Right lung (tissue), 5 donors: ENCODE data around the gene BEX3. TPM values are rescaled to one million over a fixed set of nuclear protein-coding genes. Genes with fewer than 3 reads are reported as not detected.
"Not testable (repeated sequence)": the region's sequence is repeated elsewhere in the genome, so short reads cannot be mapped to it uniquely, and the experiment has no call there.

ENCODE experiments used
- DNase-seq, 2 donors: peaks; one replicate each; pipeline ENCODE4 v3.0.0-alpha.2; 2013
- polyA plus RNA-seq, 5 donors: library from polyadenylated mRNA; unstranded; fragments of 120-200 nt; gene quantifications; one replicate each; pipeline versions ENCODE4 v1.2.1 to v1.2.3, GENCODE V29; 2013; ENCODE audit warnings: inconsistent platforms in 1 of 5, low replicate concordance in 1 of 5; ENCODE audit not compliant: insufficient read length in 5 of 5, insufficient read depth in 1 of 5

The BEX3 gene
- polyA plus RNA-seq, 5 donors = 389 to 436 (median 421) TPM

DNA sequence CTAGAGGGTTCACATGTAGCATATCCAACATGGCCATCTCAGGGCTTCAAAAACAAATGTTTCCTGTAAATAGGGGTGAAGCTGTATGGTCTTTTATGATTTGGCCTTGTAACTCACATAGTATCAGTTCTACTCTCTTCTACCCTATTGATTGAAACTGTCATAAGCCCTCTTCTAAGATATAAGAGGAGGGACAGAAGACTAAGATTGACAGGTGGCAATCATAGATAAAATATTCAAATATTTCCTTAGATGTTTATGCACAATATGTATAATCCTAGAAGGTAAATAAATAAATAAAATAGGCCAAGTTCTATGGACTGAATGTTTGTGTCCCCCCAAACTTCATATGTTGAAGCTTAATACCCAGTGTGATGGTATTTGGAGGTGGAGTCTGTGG, 6.9 kb upstream of the BEX3 start:
- no peak for DNase-seq

GRCh38 chrX:103372886-103373285, 3.5 kb upstream of the BEX3 start:
- DNase-seq = no peak

DNA sequence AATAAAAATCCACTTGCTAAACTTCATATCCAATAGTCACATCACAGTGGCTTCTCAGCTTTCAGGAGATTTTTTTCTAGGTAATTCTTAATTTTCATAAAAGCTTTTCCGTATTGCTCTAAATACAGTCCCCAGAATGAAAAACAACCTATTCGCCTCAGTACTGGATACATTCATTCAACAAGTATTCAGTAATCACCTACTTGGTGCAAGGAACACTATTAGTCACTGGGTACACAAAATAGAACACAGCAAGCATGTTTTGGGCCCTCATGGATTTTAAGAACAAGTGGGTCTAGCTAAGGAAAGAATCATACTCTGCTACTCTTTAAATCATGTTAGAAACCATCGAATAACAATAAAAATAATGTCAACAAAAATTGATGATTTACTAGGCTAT, 2.8 kb upstream of the BEX3 start:
- no peak for DNase-seq

GRCh38 chrX:103376979-103377324, 614 bp downstream of the BEX3 start:
- peak; percentile 30 to 50 for DNase-seq

GRCh38 chrX:103378990-103379389, 2.7 kb downstream of the BEX3 start:
- DNase-seq = no peak

- DNase-seq = no peak
Measured at GRCh38 chrX:103382877-103383276, 6.5 kb downstream of the BEX3 start.

DNA sequence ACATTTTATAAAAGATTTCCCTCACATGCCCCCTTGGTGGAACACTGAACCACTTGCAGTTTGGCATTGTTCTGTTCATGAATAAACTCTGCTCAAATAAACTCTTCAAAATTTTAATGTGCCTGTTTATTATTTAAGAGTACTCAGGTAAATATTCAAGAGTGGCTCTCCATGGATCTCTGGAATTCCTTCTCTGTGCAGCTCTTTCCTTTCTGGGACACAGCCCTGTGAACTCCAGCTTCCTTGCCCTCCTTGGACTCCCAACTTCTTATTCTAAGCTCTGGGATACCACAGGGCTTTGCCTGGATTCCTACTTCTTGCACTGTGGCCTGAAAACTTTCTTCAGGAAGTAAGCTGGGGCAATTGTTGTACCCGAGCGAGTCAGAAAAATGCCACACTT, 8.3 kb downstream of the BEX3 start:
- DNase-seq = no peak

GRCh38 chrX:103385283-103385830, 9.0 kb downstream of the BEX3 start:
- not testable (repeated sequence) for DNase-seq

DNA sequence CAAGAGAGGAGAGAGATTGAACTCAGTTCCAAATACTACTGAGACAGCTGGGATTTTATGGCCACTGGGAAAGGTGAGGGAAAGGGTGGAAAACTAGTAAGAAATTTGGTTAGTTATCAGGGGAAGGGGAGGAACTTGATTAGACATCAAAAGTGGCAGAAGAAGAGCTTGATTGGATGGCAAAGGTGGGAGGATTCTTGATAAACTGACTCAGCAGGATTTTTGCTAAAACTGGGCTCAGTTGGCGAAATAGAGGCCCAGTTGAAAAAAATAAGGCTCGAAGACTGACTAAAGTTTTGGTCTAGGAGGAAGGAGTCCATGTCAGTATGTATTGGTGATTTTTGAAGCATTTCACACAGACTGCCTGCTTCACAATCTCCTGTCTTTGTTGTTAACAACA, 10.0 kb downstream of the BEX3 start:
- no peak for DNase-seq

GRCh38 chrX:103393487-103393886, 17.1 kb downstream of the BEX3 start:
- DNase-seq = no peak

DNA sequence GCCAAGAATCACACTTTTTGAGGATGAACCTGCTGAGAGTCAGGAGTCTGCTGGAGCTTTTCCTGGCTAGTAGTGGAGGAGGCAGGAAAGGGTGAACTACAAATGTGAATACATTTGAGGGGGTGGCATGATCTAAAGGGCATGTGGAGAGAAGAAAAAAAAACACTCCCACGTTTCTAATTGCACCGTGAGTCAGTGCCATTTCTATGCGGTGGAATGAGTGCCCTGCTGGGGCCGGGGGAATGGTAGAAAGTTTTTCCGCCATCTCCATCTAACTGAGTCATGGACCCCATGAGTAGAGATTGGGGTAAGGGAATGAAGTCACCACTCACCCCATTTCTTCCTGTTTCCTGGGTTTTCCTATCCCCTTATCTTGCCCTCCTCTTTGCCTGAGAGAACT, 19.8 kb downstream of the BEX3 start:
- DNase-seq = no peak

GRCh38 chrX:103396660-103397059, 20.3 kb downstream of the BEX3 start:
- no peak for DNase-seq

DNA sequence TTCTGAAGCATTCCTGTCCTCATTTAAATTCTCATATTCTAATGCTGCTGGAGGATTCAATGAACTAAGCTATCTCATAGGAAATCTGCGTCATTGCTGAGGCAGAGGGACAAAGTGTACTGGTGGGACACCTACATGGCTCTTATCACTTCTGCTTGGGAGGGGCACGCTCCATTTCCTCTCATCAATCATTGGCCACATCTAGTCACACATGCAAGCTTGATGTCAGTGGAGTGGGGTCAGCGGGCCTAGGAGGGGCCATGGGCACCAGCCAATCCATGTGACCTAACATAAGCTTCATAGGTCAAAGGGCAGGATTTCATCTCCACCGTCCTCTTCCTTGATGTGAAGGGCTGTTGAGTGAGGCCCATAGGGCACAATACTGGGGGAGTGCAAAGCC, 21.4 kb downstream of the BEX3 start:
- DNase-seq = no peak

DNA sequence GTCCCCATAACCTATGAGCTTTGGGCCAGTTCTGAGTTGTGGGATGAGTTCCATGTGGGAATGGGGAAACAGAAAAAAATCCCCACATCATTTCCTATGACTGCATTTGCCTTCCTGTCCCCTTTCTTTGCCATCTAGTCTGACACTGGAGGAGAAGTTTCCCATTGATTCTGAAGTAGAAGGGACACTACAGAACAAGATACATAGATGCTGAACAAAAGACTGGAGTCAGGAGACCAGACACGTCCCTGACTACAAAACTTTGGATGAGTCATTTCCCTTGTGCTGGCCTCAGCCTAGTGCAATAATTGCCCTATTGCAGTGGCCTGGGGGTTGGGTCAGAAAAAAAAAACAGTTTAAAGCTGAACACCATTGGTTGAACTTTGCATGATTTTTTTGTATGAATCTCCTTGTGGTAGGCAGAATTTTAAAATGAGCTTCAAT, 22.1 kb downstream of the BEX3 start:
- no peak for DNase-seq

DNA sequence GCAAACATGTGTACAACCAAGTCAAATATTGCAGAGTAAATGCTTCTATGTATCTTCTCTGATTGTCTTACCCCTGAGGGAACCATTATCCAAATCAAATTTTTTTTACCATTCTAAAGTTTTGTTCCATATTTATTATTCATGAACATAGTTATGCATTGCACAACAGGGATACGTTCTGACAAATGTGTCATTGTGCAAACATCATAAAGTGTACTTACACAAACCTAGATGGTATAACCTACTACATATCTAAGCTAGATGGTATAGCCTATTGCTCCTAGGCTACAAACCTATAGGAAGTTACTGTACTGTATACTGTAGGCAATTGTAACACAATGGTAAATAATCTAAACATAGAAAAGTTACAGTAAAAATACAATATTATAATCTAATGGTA, 23.4 kb downstream of the BEX3 start:
- DNase-seq = no peak

- no peak for DNase-seq
Measured at GRCh38 chrX:103400931-103401330, 24.6 kb downstream of the BEX3 start.

DNA sequence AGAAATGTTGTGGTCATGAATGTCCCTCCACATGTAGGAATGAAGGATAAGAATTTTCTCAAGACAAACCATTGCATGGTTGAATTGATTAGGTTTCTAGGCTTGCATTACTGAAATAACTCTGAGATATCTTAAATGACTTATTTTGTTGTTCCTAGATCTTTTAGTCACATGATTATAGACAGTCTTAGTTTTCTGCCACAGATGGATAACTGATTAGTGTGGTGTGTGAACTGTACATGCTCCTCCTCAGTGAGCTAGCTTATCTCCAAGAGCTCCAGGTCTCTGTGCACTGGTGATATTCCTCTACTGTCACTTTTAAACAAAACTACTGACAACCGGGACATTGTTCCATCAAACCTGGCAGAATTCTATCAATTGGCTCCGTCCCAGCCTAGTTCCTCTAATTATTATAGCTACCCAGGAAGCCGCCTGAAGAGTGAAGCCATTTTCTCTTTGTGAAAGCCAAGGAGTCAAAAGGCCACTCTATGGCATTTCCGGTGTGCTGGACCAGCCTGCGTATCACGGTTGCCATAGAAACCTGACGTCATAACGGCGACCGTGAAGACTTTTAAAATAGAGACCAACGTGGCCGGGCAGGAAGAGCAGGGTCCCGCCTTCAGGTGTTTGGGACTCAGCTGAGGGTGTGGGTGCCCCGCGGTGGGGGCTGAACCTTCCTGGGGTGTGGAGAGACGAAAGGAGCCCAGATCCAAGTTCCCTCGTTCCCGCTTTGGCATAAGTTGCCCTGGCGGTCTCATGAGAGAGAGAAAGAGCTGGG, 28.1 kb downstream of the BEX3 start:
- DNase-seq = peak; percentile 68 to 72

GRCh38 chrX:103405009-103405333, 28.6 kb downstream of the BEX3 start:
- DNase-seq = no peak

- DNase-seq = no peak
Measured at GRCh38 chrX:103406256-103406655, 29.9 kb downstream of the BEX3 start.

DNA sequence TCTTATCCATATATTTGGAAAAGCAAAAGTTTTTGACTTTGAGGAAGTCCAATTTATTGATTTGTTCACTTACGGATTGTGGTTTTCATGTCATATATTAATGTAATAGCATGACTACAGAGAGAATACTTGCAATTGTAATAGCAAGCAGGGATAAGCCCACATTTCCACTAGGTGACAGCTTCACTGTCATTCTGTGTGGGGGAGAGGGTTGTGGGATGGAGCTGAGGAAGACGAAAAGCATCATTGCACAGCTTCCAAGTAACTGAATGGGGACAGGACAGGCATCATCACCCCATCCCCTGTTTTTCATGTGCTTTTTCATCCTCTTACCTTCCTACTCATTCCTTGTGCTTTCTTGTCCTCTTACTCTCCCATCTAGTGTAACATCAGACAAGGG, 31.4 kb downstream of the BEX3 start:
- no peak for DNase-seq

DNA sequence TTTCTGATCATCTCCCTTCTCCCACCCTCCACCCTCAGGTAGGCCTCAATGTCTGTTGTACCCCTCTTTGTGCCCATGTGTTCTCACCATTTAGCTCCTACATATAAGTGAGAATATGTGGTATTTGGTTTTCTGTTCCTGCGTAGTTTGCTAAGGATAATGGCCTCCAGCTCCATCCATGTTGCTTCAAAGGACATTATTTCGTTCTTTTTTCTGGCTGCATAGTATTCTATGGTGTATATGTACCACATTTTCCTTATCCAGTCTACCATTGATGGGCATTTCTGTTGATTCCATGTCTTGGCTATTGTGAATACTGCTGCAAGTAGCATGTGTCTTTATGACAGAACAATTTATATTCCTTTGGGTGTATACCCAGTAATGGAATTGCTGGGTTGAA, 35.4 kb downstream of the BEX3 start:
- DNase-seq = not testable (repeated sequence)

- no peak for DNase-seq
Measured at GRCh38 chrX:103413705-103414387, 37.5 kb downstream of the BEX3 start.

DNA sequence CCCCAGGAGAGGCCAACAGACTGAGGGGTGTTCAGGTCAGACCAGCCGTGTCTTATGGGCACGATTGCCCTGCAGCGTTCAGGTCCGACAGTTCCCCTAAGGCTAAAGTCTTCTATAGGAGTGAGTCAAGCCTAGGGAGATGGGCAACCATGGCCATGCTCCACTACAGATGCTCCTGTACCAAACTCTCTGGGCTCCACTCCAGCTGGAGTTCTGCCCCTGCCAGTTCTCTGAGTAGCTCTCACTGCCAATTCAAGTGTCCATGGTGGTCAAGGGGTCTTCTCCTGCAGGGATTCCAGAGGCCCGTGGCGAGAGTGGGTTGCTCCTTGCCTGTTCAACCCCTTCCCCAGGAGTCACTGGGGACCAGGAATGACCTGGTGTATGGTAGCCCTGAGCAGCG, 38.2 kb downstream of the BEX3 start:
- DNase-seq = no peak

DNA sequence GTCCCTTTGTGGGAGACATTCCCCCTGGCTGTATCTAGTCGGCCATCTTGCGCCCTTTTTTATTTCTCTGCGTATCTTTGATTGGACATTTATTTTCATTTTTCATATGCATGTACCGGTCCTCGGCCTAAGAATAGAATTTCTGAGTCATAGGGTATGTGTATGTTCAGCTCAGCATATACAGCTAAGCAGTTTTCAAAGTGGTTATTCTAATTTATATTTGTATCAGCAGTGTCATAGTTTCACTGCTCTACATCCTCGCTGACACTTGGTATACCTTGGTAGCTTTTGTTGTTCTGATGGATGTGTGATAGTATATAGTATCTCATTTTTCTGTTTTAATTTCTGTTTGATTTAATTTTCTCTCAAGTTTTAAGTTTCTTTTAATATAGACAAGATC, 38.7 kb downstream of the BEX3 start:
- no peak for DNase-seq
